Endothelial cell of umbilical vein (primary cell): ENCODE measurements around the gene CACTIN. TPM values are rescaled to one million over a fixed set of nuclear protein-coding genes. Genes with fewer than 3 reads are reported as not detected.
A peak's percentile ranks its signal among the peaks of the same experiment; 100 is the strongest.
"Not testable (repeated sequence)": the region's sequence is repeated elsewhere in the genome, so short reads cannot be mapped to it uniquely, and the experiment has no call there.

Experiments
- BruUV-seq: library from RNA; stranded (reverse); fragments of 400-500 nt; replicated peaks from 2 replicates; lab custom pipeline; 2021; lab: Mats Ljungman, UMichigan
- CTCF ChIA-PET: fragments of 300-600, 350-600 bp; sonication (Branson Sonifier 250); formaldehyde crosslinking; loops from one replicate; lab custom pipeline; 2021; ENCODE audit warnings: antibody characterized with exemption, inconsistent platforms; lab: Charles Lee
- POLR2A ChIA-PET: fragments of 300-600, 350-600 bp; sonication (Branson Sonifier 250); formaldehyde crosslinking; loops from one replicate; lab custom pipeline; 2021; ENCODE audit warnings: antibody characterized with exemption, inconsistent platforms; lab: Charles Lee
- DNase-seq: peaks from one replicate; pipeline ENCODE4 v3.0.0-alpha.2; 2011; ENCODE audit warnings: low read depth, low spot score
- FAIRE-seq: peaks from 2 replicates; lab custom pipeline; 2011; peaks lifted over from hg19 to GRCh38; lab: Jason Lieb, UNC
- H2AFZ ChIP-seq: 2 replicates; pipeline ENCODE4 v1.6.0; 2012; ENCODE audit warnings: low read depth, low read length, control low read depth, inconsistent platforms
- H3K27ac ChIP-seq: 2 replicates; pipeline ENCODE4 v1.5.1; 2011; ENCODE audit warnings: low read depth, mild to moderate bottlenecking, control low read depth, low read length, moderate library complexity; ENCODE audit not compliant: insufficient read depth
- H3K27me3 ChIP-seq, 2 experiments: 2 replicates each; pipeline versions ENCODE4 v1.6.0 to v1.6.1; 2011; ENCODE audit warnings: low read length in 2 of 2, mixed read lengths in 1 of 2; ENCODE audit not compliant: control insufficient read depth in 2 of 2, insufficient read depth in 2 of 2
- H3K36me3 ChIP-seq, 2 experiments: 2 replicates in 1 of 2; 3 replicates in 1 of 2; pipeline ENCODE4 v1.5.1; 2011; ENCODE audit warnings: low read length in 2 of 2, mild to moderate bottlenecking in 1 of 2, moderate library complexity in 1 of 2; ENCODE audit not compliant: control insufficient read depth in 2 of 2, insufficient read depth in 2 of 2; ENCODE audit errors: extremely low read depth in 1 of 2
- H3K4me1 ChIP-seq: 3 replicates; pipeline ENCODE4 v1.5.1; 2011; ENCODE audit warnings: mild to moderate bottlenecking, low read length; ENCODE audit not compliant: control insufficient read depth, insufficient read depth; ENCODE audit errors: extremely low read depth
- H3K4me2 ChIP-seq: 2 replicates; pipeline ENCODE4 v1.6.1; 2011; ENCODE audit warnings: low read length, control low read depth, mixed read lengths; ENCODE audit not compliant: insufficient read depth
- H3K4me3 ChIP-seq, 3 experiments: fragments of 200-600 bp in 1 of 3; sonication (generic), shearing (Covaris generic) in 1 of 3; replicated peaks in 1 of 3; 2 replicates each; pipeline ENCODE4 v1.5.1; 2011 to 2016; ENCODE audit warnings: control low read depth in 3 of 3, low read length in 3 of 3, mild to moderate bottlenecking in 2 of 3, inconsistent platforms in 1 of 3, low read depth in 1 of 3, moderate library complexity in 1 of 3; ENCODE audit not compliant: insufficient read depth in 1 of 3
- H3K79me2 ChIP-seq: 2 replicates; pipeline ENCODE4 v1.6.0; 2012; ENCODE audit warnings: low read length, inconsistent platforms; ENCODE audit not compliant: control insufficient read depth, insufficient read depth
- H3K9ac ChIP-seq: replicated peaks from 2 replicates; pipeline ENCODE3; 2011; ENCODE audit warnings: low read length, control low read depth; ENCODE audit not compliant: insufficient read depth; ENCODE audit errors: extremely low read depth
- H3K9me1 ChIP-seq: replicated peaks from 3 replicates; pipeline ENCODE4 v1.6.0; 2011; ENCODE audit warnings: mild to moderate bottlenecking, low read length; ENCODE audit not compliant: control insufficient read depth, insufficient read depth; ENCODE audit errors: extremely low read depth
- H3K9me3 ChIP-seq: replicated peaks from 2 replicates; pipeline ENCODE4 v1.5.1; 2012; ENCODE audit warnings: low read length, inconsistent platforms; ENCODE audit not compliant: control insufficient read depth, insufficient read depth
- H4K20me1 ChIP-seq: replicated peaks from 2 replicates; pipeline ENCODE3; 2011; ENCODE audit warnings: mild to moderate bottlenecking, low read length; ENCODE audit not compliant: control insufficient read depth, insufficient read depth; ENCODE audit errors: extremely low read depth
- CTCF ChIP-seq, 2 donors: IDR thresholded peaks; 1 replicate in 1 of 2; 2 replicates in 1 of 2; pipeline ENCODE4 v1.5.1; 2011; ENCODE audit warnings: low read length in 2 of 2, mild to moderate bottlenecking in 2 of 2, moderate library complexity in 2 of 2, control low read depth in 1 of 2, inconsistent platforms in 1 of 2, low read depth in 1 of 2; ENCODE audit not compliant: insufficient read depth in 1 of 2; ENCODE audit errors: extremely low read depth in 1 of 2
- EZH2 ChIP-seq: IDR thresholded peaks from 2 replicates; pipeline ENCODE4 v1.6.1; 2012; ENCODE audit warnings: borderline replicate concordance, low read depth, mild to moderate bottlenecking, moderate library complexity, low read length, inconsistent platforms; ENCODE audit not compliant: severe bottlenecking
- FOS ChIP-seq: IDR thresholded peaks from 2 replicates; pipeline ENCODE4 v1.6.1; 2011; ENCODE audit warnings: mild to moderate bottlenecking, low read length, moderate library complexity, borderline replicate concordance; ENCODE audit not compliant: insufficient read depth
- JUN ChIP-seq: IDR thresholded peaks from 2 replicates; pipeline ENCODE4 v1.6.1; 2011; ENCODE audit warnings: borderline replicate concordance, low read depth; ENCODE audit not compliant: insufficient read length, insufficient read depth
- MYC ChIP-seq: IDR thresholded peaks from one replicate; pipeline ENCODE4 v1.6.1; 2011; ENCODE audit warnings: mild to moderate bottlenecking, low read depth, low read length
- POLR2AphosphoS5 ChIP-seq: IDR thresholded peaks from 2 replicates; pipeline ENCODE4 v1.6.1; 2012; ENCODE audit warnings: low read depth, mild to moderate bottlenecking, control low read depth, low read length, moderate library complexity; ENCODE audit not compliant: insufficient read depth
- dilution Hi-C: fragments of 300-500 bp; cut with MboI; formaldehyde crosslinking; loops from one replicate; pipeline ENCODE4 v1.15.0; 2019; ENCODE audit warnings: low sequenced_read_pairs; ENCODE audit not compliant: extremely low pct_ligation_motif_present
- intact Hi-C: fragments of 100-400 bp; cut with micrococcal nuclease; formaldehyde crosslinking; loops from one replicate; pipeline ENCODE4 v1.10.0; 2022
- polyA plus RNA-seq, 4 experiments: library from polyadenylated mRNA; depleted of rRNA in 3 of 4; stranded (reverse) in 3 of 4; unstranded in 1 of 4; fragments of >200 nt; gene quantifications; 2 replicates each; pipeline versions ENCODE4 v1.2.1 to v1.2.3, GENCODE V29; 2011 to 2012; ENCODE audit warnings: missing spikeins in 1 of 4
- total RNA-seq: library from RNA; stranded (reverse); gene quantifications from 2 replicates; pipeline ENCODE4 v1.2.3, GENCODE V29; 2021

Gene CACTIN
- total and polyA plus RNA-seq, 2 donors (not counting 3 experiments of a cell fraction or from before 2014, with no cell fraction given), result 29.7 to 36.1 TPM

GRCh38 chr19:3581792-3582191 lies 44.8 kb downstream of the CACTIN start:
- dilution Hi-C loops, H3K4me2 ChIP-seq, H3K9ac ChIP-seq, BruUV-seq, H3K36me3 ChIP-seq, POLR2A ChIA-PET, H3K79me2 ChIP-seq, H4K20me1 ChIP-seq, H3K9me3 ChIP-seq, H3K4me3 ChIP-seq, DNase-seq, H2AFZ ChIP-seq, H3K9me1 ChIP-seq, H3K27me3 ChIP-seq, FAIRE-seq, intact Hi-C loops, H3K27ac ChIP-seq: not testable (repeated sequence)
- H3K4me1 ChIP-seq, result peaks cover 11% of the 10 kb centered on the region
- CTCF ChIA-PET, result interaction anchor here (1.1 kb wide), 1 partner anchor 26 kb away, joined by 3 read pairs; no protein-coding TSS in a partner anchor

GRCh38 chr19:3580156-3580934 lies 46.2 kb downstream of the CACTIN start:
- Histone ChIP-seq H3K79me2 (no peaks in the 10 kb centered on the region), H3K36me3 (peaks cover 0 to 1% of the 10 kb centered on the region in 2 experiments), H3K27ac (no peak overlapping the region), H3K27me3 (no peaks in the 10 kb centered on the region), H3K4me2 (no peak overlapping the region), H3K4me3 (no peak overlapping the region), H2AFZ (no peak overlapping the region), H3K4me1 (peaks cover 16% of the 10 kb centered on the region), H4K20me1 (no peaks in the 10 kb centered on the region), H3K9ac (no peak overlapping the region), H3K9me3 (no peaks in the 10 kb centered on the region), H3K9me1 (no peaks in the 10 kb centered on the region)
- intact Hi-C loops, result no loop called here
- FAIRE-seq (peak; percentile 96), DNase-seq (peak; percentile 69)
- peak; percentile 64 for TF ChIP-seq JUN
- TF ChIP-seq POLR2AphosphoS5, result peak; percentile 44
- no peak for TF ChIP-seq MYC
- TF ChIP-seq CTCF (IDR thresholded peaks at IDR 0.05; ENCODE audit: extremely low read depth in 1 of 2, insufficient read depth in 1 of 2, low read depth in 1 of 2, low read length in 2 of 2), result no peak
- TF ChIP-seq FOS, result peak; percentile 94
- TF ChIP-seq EZH2, result no peak
- ChIA-PET CTCF (interaction anchor here (1.2 kb wide), 1 partner anchor 35 kb away, joined by 5 read pairs; no protein-coding TSS in a partner anchor), POLR2A (no interaction called here)
- BruUV-seq, result no TSS peak
- dilution Hi-C loops, result no loop called here
